ENCODE results near the gene MTFP1.
A peak's percentile ranks its signal among the peaks of the same experiment; 100 is the strongest.
"Not testable (repeated sequence)": the region's sequence is repeated elsewhere in the genome, so short reads cannot be mapped to it uniquely, and the experiment has no call there.

MTFP1 gene, protein sequence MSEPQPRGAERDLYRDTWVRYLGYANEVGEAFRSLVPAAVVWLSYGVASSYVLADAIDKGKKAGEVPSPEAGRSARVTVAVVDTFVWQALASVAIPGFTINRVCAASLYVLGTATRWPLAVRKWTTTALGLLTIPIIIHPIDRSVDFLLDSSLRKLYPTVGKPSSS

DNA sequence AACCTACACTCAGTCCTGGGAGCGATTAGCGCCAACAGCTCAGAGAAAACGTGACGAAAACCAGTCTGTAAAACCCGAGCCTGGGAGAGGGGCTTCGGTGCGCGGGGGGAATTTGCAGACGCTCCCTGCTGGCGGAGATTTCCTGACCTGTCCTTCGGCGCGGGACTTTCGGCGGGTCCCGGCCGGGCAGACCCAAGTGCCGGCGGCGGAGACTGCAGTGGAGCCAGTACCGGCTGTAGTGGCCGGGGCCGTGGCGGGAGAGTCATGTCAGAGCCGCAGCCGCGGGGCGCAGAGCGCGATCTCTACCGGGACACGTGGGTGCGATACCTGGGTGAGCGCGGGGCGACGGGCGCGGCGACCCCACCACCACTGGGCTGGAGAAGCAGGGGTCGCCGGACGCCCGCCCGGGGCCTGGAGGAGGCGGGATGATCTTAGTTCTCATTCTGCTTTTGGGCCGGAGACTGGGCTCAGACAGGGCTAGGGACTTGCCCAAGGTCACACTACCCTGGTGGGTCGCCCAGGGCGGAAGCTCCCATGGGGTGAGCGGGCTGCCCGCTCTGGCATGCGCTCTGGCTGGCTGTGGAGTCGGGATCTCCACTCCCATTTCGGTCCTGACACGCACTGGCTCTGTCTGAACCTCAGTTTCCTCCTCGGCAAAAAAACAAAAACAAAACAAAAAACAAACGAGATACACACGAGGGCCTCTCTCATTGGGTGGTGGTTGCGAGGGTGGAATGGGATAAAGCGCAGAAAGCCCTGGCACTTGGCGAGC lies at the start of gene MTFP1:
Gene MTFP1, plus strand, starts transcription at position 153 of the 772 bp plus-strand sequence. Its CDS starts 112 bp downstream, at position 265.
- DNase-seq (peak; percentile 66), ATAC-seq (peak; percentile 7)

DNA sequence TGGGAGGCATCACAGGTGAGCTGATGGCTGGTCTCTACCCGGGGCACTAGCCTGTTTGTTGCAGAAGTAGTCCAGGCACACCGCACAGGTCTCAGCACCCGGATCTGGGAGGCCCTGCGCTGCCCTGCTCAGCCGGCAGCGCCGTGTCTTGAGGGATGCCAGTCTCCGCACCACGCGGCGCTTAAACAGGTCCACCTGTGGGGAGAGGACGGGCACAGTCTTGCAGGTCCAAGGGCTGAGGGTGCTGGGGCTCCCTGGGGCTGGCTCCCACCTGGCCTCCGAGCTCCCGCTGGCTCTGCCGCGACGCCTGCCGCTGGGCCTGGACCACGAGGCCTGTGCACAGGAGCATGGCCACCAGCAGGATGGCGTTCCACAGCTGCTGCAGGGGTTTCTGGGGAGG lies 45.6 kb upstream of the MTFP1 start:
- DNase-seq = no peak
- ATAC-seq = no peak

DNA sequence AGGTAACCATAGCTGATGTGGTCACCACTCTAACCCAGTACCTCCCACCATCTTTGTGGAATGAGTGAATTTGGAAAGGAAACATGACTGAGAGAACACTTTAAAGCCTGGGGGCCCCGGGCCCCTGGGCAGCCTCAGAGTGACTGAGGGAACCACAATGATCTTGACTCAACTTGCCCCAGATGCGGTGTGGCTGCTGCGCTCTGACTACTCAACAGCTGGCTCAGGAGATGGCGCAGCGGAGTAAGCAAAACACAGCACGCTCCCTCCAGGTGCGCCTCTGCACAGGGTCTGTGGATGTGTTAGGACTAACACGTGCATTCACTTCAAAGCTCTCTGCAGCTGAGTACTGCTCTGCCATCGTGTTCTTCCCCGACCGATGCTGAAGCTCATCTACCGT lies 44.3 kb upstream of the MTFP1 start:
- ATAC-seq (peak; percentile 77), DNase-seq (peak; percentile 40)

DNA sequence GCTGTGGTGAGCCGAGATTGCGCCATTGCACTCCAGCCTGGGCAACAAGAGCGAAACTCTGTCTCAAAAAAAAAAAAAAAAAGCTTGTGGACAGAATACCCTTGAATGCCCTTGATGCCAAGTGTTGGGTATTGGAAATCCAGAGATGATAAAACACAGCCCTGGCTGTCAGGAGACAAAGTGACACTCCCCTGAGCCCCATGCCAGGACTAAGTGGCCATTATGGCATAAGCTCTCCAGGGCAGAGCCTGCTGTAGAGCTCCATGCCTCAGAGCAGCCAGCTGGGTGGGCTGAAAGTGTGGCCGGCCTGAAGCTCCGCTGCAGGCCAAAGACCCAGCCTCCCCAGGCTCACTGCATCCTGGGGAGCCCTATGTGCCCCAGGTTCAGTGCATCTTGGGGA lies 43.2 kb upstream of the MTFP1 start:
- no peak for ATAC-seq
- DNase-seq = no peak

DNA sequence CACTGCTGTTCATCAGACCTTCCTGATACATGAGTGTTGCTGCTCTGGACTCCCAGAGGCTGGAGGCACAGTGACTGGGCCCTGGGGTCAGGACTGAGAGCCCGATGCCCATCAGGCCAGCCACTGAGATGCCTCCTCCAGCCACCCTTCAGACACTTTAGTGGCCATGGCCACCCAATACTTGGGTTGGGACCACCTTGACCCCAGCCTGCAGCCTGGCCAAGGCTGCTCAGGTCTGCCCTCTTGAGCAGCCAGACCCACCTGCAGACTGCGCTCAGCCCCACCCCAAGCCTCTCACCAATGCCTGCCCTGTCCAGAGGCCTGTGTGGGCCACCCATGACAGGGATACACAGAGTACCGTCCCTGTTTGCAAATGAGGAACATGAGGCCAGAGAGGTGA lies 42.5 kb upstream of the MTFP1 start:
- DNase-seq (no peak), ATAC-seq (no peak)

DNA sequence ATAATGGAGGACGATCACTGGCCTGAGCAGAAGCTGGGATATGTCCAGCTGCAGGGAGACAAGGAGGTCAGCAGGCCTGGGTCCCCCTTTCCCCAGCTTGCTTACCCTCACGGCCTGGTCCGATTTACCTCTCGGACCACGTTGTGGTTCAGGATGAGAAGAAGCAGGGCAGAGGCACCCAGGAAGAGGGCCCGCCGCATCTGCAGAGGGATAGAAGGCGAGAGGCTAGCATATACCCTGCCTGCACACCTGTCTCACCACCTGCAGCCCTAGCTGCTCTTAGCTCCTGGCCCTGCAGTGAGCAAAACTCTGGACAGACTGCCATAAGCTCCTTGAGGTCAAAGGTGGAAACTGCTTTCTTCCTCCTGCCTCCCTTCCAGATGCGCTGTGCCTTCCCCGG lies 39.6 kb upstream of the MTFP1 start:
- no peak for ATAC-seq
- no peak for DNase-seq

DNA sequence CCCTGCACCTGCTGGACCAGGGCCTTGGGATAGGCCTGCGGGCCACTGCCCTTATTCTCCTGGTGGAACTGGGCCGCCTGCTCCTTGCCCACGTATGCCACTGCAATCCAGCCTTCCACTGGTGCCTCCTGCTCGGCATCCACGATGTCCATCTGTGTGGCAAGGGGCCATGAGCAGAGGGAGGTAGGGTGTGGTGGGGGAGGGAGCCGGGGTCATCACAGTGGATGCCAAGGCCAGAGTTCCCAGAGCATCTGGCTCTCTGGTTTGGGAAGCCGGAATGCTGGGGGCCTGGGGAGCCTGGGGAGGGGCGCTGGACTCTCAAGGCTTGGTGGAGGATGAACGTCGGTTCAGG lies 39.0 kb upstream of the MTFP1 start:
- no peak for DNase-seq
- no peak for ATAC-seq

DNA sequence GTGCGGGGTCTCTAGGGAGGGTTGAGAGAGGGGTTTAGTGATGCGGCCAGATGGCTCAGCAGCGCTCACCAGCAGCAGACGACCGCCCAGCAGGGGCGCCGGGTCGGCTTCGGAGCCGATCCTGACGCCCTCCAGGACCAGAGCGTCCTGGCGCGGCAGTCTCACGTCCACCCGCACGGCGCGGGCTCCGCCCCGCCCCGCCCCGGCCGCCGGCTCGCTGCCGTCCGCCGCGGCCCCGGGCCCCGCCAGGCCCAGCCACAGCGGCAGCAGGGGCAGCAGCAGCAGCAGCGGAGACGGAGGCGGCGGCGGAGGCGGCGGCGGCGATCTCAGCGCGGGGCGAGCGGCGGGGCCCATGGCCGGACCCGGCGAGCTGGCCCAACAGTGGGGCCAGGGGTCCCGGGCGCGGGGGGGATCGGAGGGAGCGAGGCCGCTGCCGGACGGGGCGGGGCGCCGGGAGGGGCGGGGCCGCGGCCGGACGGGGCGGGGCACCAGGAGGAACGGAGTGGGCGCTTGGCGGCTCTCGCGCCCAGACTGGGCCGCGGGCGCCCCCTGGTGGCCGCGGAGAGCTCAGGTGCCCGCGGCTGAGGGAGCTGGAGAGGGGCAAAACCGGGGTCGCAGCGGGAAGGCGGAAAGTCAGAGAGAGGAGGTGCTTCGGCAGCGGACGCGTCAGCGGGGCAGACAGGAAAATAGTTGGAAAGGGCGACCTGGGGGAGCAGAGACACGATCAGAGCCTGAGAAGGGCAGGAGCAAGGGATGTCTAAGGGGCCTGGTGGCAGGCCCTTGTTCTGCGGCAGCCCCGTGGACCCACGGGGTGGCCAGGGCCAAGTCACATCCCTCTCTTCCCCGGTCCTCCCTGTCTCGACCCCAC lies 38.4 kb upstream of the MTFP1 start, which contains the start of gene RNF215:
Gene RNF215, minus strand, starts transcription at position 452 of the 868 bp plus-strand sequence. Its CDS starts 98 bp downstream, at position 354.
- DNase-seq (peak; percentile 87), ATAC-seq (peak; percentile 81)

DNA sequence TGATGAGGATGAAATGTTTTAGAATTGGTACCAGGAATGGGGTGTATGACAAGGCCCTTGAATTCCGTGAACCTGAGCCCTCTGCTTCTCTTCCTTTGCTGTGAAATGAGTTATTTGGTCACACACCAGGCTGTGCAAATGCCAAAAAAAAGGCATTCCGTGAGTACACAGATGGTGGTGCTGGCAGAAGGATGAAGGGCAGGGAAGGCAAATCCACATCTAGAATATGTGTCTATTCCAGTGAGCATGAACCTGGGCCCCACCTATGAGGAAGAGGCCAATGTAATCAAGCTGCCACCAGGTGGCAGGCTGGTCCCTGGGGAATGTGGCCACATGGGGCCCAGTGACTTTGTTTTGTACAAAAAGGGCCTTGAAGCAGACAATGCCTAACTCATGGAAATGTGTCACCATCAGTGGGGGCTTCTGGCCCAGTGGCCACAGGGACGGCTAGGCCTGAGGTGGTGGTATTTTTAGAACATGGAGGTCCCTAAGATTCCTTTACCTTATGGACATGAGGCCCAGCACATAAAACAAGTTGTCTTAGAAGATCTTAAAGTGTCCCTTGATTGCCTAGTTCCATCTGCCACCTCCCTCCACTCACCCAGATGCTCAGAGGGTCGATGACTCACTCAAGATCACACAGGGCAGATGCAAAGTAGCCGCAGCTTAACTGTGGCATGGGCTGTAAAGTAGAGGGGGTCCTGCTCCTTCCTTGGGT lies 34.4 kb upstream of the MTFP1 start:
- DNase-seq (peak; percentile 83), ATAC-seq (peak; percentile 69)

DNA sequence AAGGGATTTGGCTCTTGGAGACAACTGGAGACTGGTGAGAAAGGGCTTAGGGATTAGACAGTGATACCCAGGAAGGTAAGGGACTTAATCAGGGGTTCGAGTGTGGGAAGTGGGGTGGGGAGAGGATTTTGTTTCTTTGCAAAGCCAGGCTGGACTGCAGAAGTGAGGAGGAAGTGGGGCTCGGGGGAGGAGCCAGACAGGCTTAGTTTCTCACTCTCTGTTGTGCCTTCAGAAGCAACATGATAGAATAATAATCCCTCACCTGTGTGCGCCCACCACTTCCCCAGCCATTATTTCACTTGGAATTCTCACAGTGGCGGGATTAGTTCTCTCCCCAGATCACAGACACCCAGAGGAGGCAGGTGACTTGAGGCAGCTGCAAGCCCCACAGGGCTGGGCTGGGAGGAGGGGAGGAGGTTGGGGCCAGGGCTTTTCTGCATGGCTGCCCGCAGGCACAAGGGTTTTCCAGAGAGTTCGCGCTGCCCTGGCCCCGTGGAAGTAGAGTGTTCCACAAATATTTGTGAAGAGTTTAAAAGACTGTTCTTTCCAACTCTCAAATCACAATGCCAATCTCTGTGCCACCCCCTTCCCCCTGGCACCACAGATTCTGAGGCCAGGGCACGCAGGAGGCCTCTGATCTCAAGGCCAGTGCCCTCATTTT lies 32.8 kb upstream of the MTFP1 start:
- no peak for DNase-seq
- no peak for ATAC-seq

DNA sequence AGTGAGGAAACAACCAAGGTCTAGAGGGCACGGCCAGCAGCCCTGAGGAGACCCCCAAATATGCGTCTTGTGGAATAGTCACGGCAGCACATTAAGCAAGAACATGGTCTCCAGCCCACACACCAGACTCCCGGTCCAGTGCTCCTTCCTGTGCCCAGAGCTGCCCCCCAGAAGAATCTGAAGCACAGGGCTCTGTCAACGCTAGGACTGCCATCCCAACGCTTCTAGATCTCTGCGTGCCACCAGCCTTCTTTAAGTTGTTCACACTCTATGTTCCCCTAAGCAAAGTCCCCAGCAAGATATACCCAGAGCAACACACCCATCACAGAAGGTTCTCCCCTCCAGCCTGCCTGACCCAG lies 32.3 kb upstream of the MTFP1 start:
- no peak for ATAC-seq
- no peak for DNase-seq

DNA sequence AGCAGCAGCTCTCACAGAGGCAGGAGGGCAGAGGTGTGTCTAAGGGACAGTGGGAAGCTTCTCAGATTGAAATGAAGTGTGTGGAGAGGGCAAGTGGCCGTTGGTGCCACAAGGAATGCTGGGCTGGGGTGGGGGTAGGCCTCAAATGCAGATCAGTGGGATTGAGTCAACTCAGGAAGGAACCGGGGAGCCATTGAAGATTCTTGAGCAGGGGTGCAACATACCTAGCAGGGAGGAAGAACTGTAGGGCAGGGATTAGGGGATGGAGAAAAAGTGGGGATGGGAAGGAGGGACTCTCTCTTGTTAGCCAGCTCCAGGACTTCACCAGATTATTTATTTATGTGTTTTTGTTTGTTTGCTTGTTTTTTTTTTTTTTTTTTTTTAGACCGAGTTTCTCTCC lies 31.7 kb upstream of the MTFP1 start:
- no peak for DNase-seq

DNA sequence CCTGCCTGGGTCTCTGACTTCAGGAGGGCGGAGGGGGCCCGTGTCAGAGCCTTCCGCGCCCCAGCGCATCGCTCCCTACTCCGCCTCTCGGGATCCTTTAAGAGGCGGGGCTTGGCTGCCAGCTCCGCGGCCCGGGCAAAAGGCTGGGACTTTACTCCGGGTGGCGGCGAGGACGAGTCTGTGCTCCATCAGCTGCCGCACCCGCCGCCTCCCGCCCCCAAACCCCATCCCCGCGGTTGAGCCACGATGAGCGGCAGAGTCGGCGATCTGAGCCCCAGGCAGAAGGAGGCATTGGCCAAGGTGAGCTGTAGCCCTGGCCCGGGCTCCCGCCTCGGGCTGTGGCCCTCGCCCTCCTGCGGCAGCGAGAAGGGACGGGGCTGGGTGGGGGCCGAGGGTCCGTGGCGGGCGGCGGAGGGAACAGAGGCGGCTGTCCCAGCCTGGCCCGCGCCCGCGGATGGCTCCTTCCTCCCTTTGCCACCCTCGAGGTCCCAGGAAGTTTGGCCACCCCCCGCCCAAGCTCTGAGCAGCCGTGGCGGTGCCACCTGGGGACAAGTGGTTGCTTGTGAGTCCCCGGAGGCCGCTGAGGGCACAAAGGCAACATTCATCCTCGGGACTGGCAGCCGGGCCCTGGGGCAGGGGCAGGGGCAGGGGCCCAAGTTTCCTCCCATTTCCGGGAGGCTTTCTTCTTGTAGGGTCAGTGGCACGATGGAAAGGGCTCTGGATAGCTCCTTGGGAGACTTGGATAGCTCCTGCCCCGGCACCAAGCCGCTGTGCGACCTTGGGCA lies 28.5 kb upstream of the MTFP1 start, which contains the start of gene SEC14L2:
Gene SEC14L2, plus strand, starts transcription at position 148 of the 785 bp plus-strand sequence. Its CDS starts 99 bp downstream, at position 247.
- peak; percentile 78 for DNase-seq

More for the DNA sequence above, 31.7 kb upstream of the MTFP1 start:
- no peak for ATAC-seq

DNA sequence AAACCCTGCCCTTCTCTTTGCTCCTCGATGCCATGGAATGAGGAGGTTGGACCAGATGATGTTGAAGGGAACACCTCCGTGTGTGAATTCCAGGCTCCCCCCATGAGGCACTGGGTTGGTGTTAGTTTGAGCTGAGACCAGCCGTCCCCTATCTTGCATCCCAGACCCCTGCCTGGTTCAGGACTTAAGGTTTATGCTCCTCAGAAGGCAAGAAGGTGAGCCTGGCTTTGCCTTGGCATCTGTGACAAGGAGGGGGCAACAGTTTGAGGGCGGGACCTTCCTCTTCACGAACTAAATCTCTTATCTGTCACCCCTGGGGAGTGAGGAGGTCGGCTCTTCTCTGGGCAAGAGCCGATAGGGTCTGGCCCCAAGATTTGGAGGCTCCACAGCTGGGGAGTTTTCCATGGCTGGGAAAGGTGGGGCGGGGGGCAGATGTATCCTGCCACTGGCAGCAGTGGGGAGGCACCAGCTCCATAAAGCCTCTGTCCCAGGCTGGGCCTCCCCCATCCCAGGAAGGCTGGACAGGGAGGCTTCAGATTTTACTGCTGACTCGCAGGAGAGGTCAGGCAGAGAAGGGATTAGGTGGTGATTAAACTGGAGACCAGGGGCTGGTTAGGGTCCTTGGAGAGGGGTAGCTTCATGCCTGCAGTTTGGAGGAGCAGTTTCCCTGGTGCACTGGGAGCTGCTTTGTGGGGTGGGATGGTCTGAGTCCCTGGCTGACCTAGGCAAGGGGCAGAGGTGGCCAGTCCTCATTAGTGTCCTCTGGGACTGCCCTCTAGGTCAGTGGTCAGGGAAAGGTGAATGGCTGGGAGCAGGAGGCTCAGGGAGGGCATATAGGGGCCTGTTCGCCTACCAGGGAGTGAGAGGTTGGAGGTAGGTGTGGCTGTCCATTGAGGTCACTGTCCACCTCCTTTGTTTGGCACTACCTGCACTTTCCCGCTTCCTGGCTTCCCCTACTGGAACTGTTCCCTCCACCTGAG lies 27.6 kb upstream of the MTFP1 start:
- ATAC-seq (no peak), DNase-seq (no peak)

More for the DNA sequence above, 28.5 kb upstream of the MTFP1 start, which contains the start of gene SEC14L2:
- ATAC-seq = peak; percentile 93

DNA sequence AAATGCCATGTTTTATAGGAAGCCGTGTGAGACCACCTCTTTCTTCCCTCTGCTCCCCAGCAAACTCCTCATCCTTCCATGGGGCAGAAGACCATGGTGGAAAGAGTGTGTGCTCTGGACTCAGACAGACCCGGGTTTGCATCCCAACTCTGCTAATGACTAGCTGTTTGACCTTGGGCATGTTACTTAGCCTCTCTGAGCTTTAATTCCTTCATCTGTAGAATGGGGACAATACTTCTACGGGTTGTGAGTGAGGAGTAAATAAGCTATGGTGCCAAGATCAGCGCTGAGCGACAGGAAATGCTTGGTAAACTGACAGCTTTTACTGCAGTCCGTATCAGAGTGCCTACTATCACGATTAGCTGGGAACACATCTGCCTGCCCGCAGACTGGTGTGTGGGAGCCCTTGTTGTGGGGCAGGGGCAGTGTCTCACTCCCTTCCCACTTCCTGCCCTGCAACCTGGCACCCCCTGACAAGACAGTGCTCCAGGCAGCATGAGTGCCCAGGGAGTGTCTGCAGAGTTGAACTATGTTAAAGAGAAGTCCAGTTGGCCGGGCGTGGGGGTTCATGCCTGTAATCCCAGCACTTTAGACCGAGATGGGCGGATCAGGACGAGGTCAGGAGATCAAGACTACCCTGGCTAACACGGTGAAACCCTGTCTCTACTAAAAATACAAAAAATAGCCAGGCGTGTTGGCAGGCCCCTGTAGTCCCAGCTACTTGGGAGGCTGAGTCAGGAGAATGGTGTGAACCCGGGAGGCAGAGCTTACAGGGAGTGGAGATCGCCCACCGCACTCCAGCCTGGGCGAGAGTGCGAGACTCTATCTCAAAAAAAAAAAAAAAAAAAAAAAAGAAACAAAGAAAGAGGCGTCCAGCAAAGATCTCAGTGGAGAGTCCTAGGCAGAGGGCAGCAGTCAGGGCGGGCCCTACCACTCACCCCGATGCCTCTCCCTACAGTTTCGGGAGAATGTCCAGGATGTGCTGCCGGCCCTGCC lies 26.6 kb upstream of the MTFP1 start:
- DNase-seq (no peak), ATAC-seq (no peak)

DNA sequence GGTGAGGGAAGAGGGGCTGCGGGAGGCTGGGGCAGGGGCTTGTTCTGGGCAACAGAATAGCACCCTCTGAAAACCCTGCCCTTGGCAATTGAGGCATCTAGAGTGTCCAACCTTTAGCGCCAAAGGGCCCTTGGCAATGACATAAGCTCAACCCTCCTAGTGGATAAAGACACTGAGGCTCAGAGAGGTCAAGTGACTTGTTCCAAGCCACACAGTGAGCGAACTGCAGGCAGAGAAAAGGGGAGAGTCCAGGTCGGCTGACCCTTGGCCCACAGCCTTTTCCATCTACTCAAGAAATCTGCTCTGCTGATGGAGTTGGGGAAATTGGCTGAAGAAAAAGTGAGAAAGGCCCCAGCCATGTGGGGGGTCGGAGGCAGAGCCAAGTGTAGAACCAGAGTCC lies 25.9 kb upstream of the MTFP1 start:
- no peak for DNase-seq
- no peak for ATAC-seq

DNA sequence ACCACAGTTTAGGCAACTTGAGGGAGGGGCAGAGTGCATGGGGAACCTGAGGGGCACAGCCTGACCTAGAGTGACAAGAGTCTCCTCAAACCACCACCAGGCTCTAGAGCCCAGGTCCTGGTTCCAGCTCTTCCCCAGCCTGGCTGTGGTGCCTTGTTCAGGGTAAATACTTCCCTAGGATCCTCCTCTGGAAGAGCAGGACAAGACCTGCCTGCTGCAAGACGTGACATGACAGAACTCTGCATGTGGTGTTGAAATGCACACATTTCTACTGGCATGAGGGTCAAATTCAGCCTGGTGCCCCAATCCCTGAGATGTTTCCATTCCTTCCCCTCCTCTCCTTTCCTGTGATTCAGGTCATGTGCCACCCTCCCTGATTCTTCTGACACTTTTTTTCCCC lies 25.4 kb upstream of the MTFP1 start:
- DNase-seq (no peak), ATAC-seq (no peak)

DNA sequence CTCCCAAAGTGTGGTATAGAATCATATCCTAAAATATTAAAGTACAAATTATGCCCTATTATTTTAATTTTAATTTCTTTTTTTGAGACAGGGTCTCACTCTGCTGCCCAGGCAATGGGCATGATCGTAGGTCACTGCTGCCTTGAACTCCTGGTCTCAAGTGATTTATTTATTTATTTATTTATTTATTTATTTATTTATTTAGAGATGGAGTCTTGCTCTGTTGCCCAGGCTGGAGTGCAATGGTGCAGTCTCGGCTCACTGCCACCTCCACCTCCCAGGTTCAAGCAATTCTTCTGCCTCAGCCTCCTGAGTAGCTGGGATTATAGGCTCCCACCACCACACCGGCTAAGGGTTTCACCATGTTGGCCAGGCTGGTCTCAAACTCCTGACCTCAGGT lies 24.5 kb upstream of the MTFP1 start:
- not testable (repeated sequence) for DNase-seq, ATAC-seq

Data from stimulated activated naive CD8-positive, alpha-beta T cell treated with anti-CD3 and anti-CD28 coated beads, Interleukin-15, Interleukin-2, amounts not matched to agents 100 U/mL and 50 U/mL, for 24 hours (primary cell).